Endothelial cell of umbilical vein (primary cell): ENCODE measurements around the gene GRAMD1A. TPM values are rescaled to one million over a fixed set of nuclear protein-coding genes. Genes with fewer than 3 reads are reported as not detected.

Source experiments
- BruUV-seq: library from RNA; stranded (reverse); fragments of 400-500 nt; replicated peaks from 2 replicates; lab custom pipeline; 2021; lab: Mats Ljungman, UMichigan
- CTCF ChIA-PET: fragments of 300-600, 350-600 bp; sonication (Branson Sonifier 250); formaldehyde crosslinking; loops from one replicate; lab custom pipeline; 2021; ENCODE audit warnings: antibody characterized with exemption, inconsistent platforms; lab: Charles Lee
- POLR2A ChIA-PET: fragments of 300-600, 350-600 bp; sonication (Branson Sonifier 250); formaldehyde crosslinking; loops from one replicate; lab custom pipeline; 2021; ENCODE audit warnings: antibody characterized with exemption, inconsistent platforms; lab: Charles Lee
- DNase-seq: peaks from one replicate; pipeline ENCODE4 v3.0.0-alpha.2; 2011; ENCODE audit warnings: low read depth, low spot score
- FAIRE-seq: peaks from 2 replicates; lab custom pipeline; 2011; peaks lifted over from hg19 to GRCh38; lab: Jason Lieb, UNC
- H2AFZ ChIP-seq: 2 replicates; pipeline ENCODE4 v1.6.0; 2012; ENCODE audit warnings: low read depth, low read length, control low read depth, inconsistent platforms
- H3K27ac ChIP-seq: 2 replicates; pipeline ENCODE4 v1.5.1; 2011; ENCODE audit warnings: low read depth, mild to moderate bottlenecking, control low read depth, low read length, moderate library complexity; ENCODE audit not compliant: insufficient read depth
- H3K27me3 ChIP-seq, 2 experiments: 2 replicates each; pipeline versions ENCODE4 v1.6.0 to v1.6.1; 2011; ENCODE audit warnings: low read length in 2 of 2, mixed read lengths in 1 of 2; ENCODE audit not compliant: control insufficient read depth in 2 of 2, insufficient read depth in 2 of 2
- H3K36me3 ChIP-seq, 2 experiments: 2 replicates in 1 of 2; 3 replicates in 1 of 2; pipeline ENCODE4 v1.5.1; 2011; ENCODE audit warnings: low read length in 2 of 2, mild to moderate bottlenecking in 1 of 2, moderate library complexity in 1 of 2; ENCODE audit not compliant: control insufficient read depth in 2 of 2, insufficient read depth in 2 of 2; ENCODE audit errors: extremely low read depth in 1 of 2
- H3K4me1 ChIP-seq: 3 replicates; pipeline ENCODE4 v1.5.1; 2011; ENCODE audit warnings: mild to moderate bottlenecking, low read length; ENCODE audit not compliant: control insufficient read depth, insufficient read depth; ENCODE audit errors: extremely low read depth
- H3K4me2 ChIP-seq: 2 replicates; pipeline ENCODE4 v1.6.1; 2011; ENCODE audit warnings: low read length, control low read depth, mixed read lengths; ENCODE audit not compliant: insufficient read depth
- H3K4me3 ChIP-seq, 3 experiments: fragments of 200-600 bp in 1 of 3; sonication (generic), shearing (Covaris generic) in 1 of 3; replicated peaks in 1 of 3; 2 replicates each; pipeline ENCODE4 v1.5.1; 2011 to 2016; ENCODE audit warnings: control low read depth in 3 of 3, low read length in 3 of 3, mild to moderate bottlenecking in 2 of 3, inconsistent platforms in 1 of 3, low read depth in 1 of 3, moderate library complexity in 1 of 3; ENCODE audit not compliant: insufficient read depth in 1 of 3
- H3K79me2 ChIP-seq: 2 replicates; pipeline ENCODE4 v1.6.0; 2012; ENCODE audit warnings: low read length, inconsistent platforms; ENCODE audit not compliant: control insufficient read depth, insufficient read depth
- H3K9ac ChIP-seq: replicated peaks from 2 replicates; pipeline ENCODE3; 2011; ENCODE audit warnings: low read length, control low read depth; ENCODE audit not compliant: insufficient read depth; ENCODE audit errors: extremely low read depth
- H3K9me1 ChIP-seq: replicated peaks from 3 replicates; pipeline ENCODE4 v1.6.0; 2011; ENCODE audit warnings: mild to moderate bottlenecking, low read length; ENCODE audit not compliant: control insufficient read depth, insufficient read depth; ENCODE audit errors: extremely low read depth
- H3K9me3 ChIP-seq: replicated peaks from 2 replicates; pipeline ENCODE4 v1.5.1; 2012; ENCODE audit warnings: low read length, inconsistent platforms; ENCODE audit not compliant: control insufficient read depth, insufficient read depth
- H4K20me1 ChIP-seq: replicated peaks from 2 replicates; pipeline ENCODE3; 2011; ENCODE audit warnings: mild to moderate bottlenecking, low read length; ENCODE audit not compliant: control insufficient read depth, insufficient read depth; ENCODE audit errors: extremely low read depth
- EZH2 ChIP-seq: IDR thresholded peaks from 2 replicates; pipeline ENCODE4 v1.6.1; 2012; ENCODE audit warnings: borderline replicate concordance, low read depth, mild to moderate bottlenecking, moderate library complexity, low read length, inconsistent platforms; ENCODE audit not compliant: severe bottlenecking
- FOS ChIP-seq: IDR thresholded peaks from 2 replicates; pipeline ENCODE4 v1.6.1; 2011; ENCODE audit warnings: mild to moderate bottlenecking, low read length, moderate library complexity, borderline replicate concordance; ENCODE audit not compliant: insufficient read depth
- GATA2 ChIP-seq: IDR thresholded peaks from 2 replicates; pipeline ENCODE4 v1.7.0; 2011; ENCODE audit warnings: low read depth, mild to moderate bottlenecking, moderate library complexity, mixed read lengths, low read length; ENCODE audit not compliant: insufficient read length, insufficient read depth
- JUN ChIP-seq: IDR thresholded peaks from 2 replicates; pipeline ENCODE4 v1.6.1; 2011; ENCODE audit warnings: borderline replicate concordance, low read depth; ENCODE audit not compliant: insufficient read length, insufficient read depth
- MYC ChIP-seq: IDR thresholded peaks from one replicate; pipeline ENCODE4 v1.6.1; 2011; ENCODE audit warnings: mild to moderate bottlenecking, low read depth, low read length
- POLR2A ChIP-seq: IDR thresholded peaks from 2 replicates; pipeline ENCODE4 v1.6.1; 2012; ENCODE audit warnings: low read depth, mild to moderate bottlenecking, control low read depth, low read length
- POLR2AphosphoS5 ChIP-seq: IDR thresholded peaks from 2 replicates; pipeline ENCODE4 v1.6.1; 2012; ENCODE audit warnings: low read depth, mild to moderate bottlenecking, control low read depth, low read length, moderate library complexity; ENCODE audit not compliant: insufficient read depth
- dilution Hi-C: fragments of 300-500 bp; cut with MboI; formaldehyde crosslinking; loops from one replicate; pipeline ENCODE4 v1.15.0; 2019; ENCODE audit warnings: low sequenced_read_pairs; ENCODE audit not compliant: extremely low pct_ligation_motif_present
- intact Hi-C: fragments of 100-400 bp; cut with micrococcal nuclease; formaldehyde crosslinking; loops from one replicate; pipeline ENCODE4 v1.10.0; 2022
- polyA plus RNA-seq, 4 experiments: library from polyadenylated mRNA; depleted of rRNA in 3 of 4; stranded (reverse) in 3 of 4; unstranded in 1 of 4; fragments of >200 nt; gene quantifications; 2 replicates each; pipeline versions ENCODE4 v1.2.1 to v1.2.3, GENCODE V29; 2011 to 2012; ENCODE audit warnings: missing spikeins in 1 of 4
- total RNA-seq: library from RNA; stranded (reverse); gene quantifications from 2 replicates; pipeline ENCODE4 v1.2.3, GENCODE V29; 2021
- TF ChIP-seq, protein P1 (sequence below): IDR thresholded peaks from 2 replicates; pipeline ENCODE4 v1.6.1; 2011; ENCODE audit not compliant: insufficient read depth, insufficient read length
- TF ChIP-seq, protein P2 (sequence below), 2 donors: IDR thresholded peaks; 1 replicate in 1 of 2; 2 replicates in 1 of 2; pipeline ENCODE4 v1.5.1; 2011; ENCODE audit warnings: low read length in 2 of 2, mild to moderate bottlenecking in 2 of 2, moderate library complexity in 2 of 2, control low read depth in 1 of 2, inconsistent platforms in 1 of 2, low read depth in 1 of 2; ENCODE audit not compliant: insufficient read depth in 1 of 2; ENCODE audit errors: extremely low read depth in 1 of 2

The GRAMD1A gene
- total and polyA plus RNA-seq, 2 donors (not counting 3 experiments of a cell fraction or from before 2014, with no cell fraction given) = 127 to 130 TPM

DNA sequence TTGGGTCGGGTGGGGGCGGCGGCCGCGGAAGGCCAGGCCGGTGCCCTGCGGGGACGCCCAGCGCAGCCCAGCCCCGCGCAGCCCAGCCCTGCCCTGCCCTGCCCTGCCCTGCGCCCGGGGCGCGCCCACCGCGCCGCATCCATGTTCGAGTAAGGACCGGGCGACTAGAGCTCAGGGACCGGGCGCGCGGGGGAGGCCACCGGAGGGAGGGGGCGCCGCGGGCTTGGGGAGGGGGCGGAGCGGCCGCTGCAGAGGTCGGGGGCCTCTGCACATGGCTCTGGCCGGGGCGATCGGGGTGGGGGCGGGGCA is 169 bp downstream of the GRAMD1A start:
- peak overlapping the region in 2 of 3 experiments; percentile 75 to 83 for H3K4me3 ChIP-seq
- no peak for DNase-seq
- dilution Hi-C loops = no loop called here
- CTCF ChIA-PET = interaction anchor here (0.8 to 4.4 kb wide), 4 partner anchors 10 to 27 kb away, joined by 3 to 40 read pairs (median 10); no protein-coding TSS in a partner anchor
- POLR2A ChIA-PET = interaction anchor here (1.3 kb wide), 1 partner anchor 14 kb away, joined by 3 read pairs; no protein-coding TSS in a partner anchor
- H2AFZ ChIP-seq = no peak overlapping the region
- H4K20me1 ChIP-seq = no peaks in the 10 kb centered on the region
- BruUV-seq = no TSS peak
- no peak for TF ChIP-seq JUN
- TF ChIP-seq FOS = no peak
- TF ChIP-seq, protein P1, sequence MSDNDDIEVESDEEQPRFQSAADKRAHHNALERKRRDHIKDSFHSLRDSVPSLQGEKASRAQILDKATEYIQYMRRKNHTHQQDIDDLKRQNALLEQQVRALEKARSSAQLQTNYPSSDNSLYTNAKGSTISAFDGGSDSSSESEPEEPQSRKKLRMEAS = no peak
- TF ChIP-seq GATA2 = no peak
- TF ChIP-seq, protein P2, sequence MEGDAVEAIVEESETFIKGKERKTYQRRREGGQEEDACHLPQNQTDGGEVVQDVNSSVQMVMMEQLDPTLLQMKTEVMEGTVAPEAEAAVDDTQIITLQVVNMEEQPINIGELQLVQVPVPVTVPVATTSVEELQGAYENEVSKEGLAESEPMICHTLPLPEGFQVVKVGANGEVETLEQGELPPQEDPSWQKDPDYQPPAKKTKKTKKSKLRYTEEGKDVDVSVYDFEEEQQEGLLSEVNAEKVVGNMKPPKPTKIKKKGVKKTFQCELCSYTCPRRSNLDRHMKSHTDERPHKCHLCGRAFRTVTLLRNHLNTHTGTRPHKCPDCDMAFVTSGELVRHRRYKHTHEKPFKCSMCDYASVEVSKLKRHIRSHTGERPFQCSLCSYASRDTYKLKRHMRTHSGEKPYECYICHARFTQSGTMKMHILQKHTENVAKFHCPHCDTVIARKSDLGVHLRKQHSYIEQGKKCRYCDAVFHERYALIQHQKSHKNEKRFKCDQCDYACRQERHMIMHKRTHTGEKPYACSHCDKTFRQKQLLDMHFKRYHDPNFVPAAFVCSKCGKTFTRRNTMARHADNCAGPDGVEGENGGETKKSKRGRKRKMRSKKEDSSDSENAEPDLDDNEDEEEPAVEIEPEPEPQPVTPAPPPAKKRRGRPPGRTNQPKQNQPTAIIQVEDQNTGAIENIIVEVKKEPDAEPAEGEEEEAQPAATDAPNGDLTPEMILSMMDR (IDR thresholded peaks at IDR 0.05; ENCODE audit: extremely low read depth in 1 of 2, insufficient read depth in 1 of 2, low read depth in 1 of 2, low read length in 2 of 2) = no peak
- TF ChIP-seq POLR2A = no peak
- TF ChIP-seq POLR2AphosphoS5 = no peak
- no peak for TF ChIP-seq MYC
- no peak for TF ChIP-seq EZH2
- H3K36me3 ChIP-seq = peaks cover 1 to 4% of the 10 kb centered on the region in 2 experiments
- no peaks in the 10 kb centered on the region for H3K27me3 ChIP-seq
- peaks cover 44% of the 10 kb centered on the region for H3K79me2 ChIP-seq
- peaks cover 60% of the 10 kb centered on the region for H3K4me1 ChIP-seq
- no peaks in the 10 kb centered on the region for H3K9me3 ChIP-seq
- no peak overlapping the region for H3K4me2 ChIP-seq
- FAIRE-seq = no peak
- no peak overlapping the region for H3K9ac ChIP-seq
- intact Hi-C loops = loop anchor here (1.0 to 10.0 kb wide), 3 partner anchors 27 to 75 kb away; partner anchors contain the start of gene ZNF30
- H3K27ac ChIP-seq = no peak overlapping the region
- H3K9me1 ChIP-seq = no peaks in the 10 kb centered on the region
